Activated CD8-positive, alpha-beta T cell treated with anti-CD3 and anti-CD28 coated beads, Interleukin-2, amount 10 ng/mL, durations not matched to agents 7 days and 5 days (primary cell): ENCODE measurements around the gene TTK. TPM values are rescaled to one million over a fixed set of nuclear protein-coding genes. Genes with fewer than 3 reads are reported as not detected.
"Not testable (repeated sequence)": the region's sequence is repeated elsewhere in the genome, so short reads cannot be mapped to it uniquely, and the experiment has no call there.

Source experiments
- ATAC-seq: fragments of 150-1000 bp; cut with Tn5 transposase; one replicate; pipeline ENCODE4 v1.10.0; 2021; ENCODE audit warnings: moderate library complexity
- CTCF ChIA-PET: fragments of 350-600 bp; sonication (Branson Sonifier 250); formaldehyde crosslinking; loops from one replicate; lab custom pipeline; 2021; ENCODE audit warnings: antibody characterized with exemption; lab: Charles Lee
- POLR2A ChIA-PET: fragments of 350-600 bp; sonication (Branson Sonifier 250); formaldehyde crosslinking; loops from one replicate; lab custom pipeline; 2021; ENCODE audit warnings: antibody characterized with exemption; lab: Charles Lee
- DNase-seq: peaks from one replicate; pipeline ENCODE4 v3.0.0-alpha.2; 2020
- H3K27ac Mint-ChIP-seq: one replicate; pipeline ENCODE4 v1.8.0; 2021; ENCODE audit warnings: mild to moderate bottlenecking, mixed read lengths
- H3K27me3 Mint-ChIP-seq: one replicate; pipeline ENCODE4 v1.8.0; 2021; ENCODE audit warnings: low read depth, mixed read lengths
- H3K36me3 Mint-ChIP-seq: one replicate; pipeline ENCODE4 v1.8.0; 2021; ENCODE audit warnings: low read depth, mixed read lengths
- H3K4me1 Mint-ChIP-seq: one replicate; pipeline ENCODE4 v1.8.0; 2021; ENCODE audit warnings: low read depth, mixed read lengths
- H3K4me3 Mint-ChIP-seq: one replicate; pipeline ENCODE4 v1.8.0; 2021; ENCODE audit warnings: mild to moderate bottlenecking, mixed read lengths
- H3K9me3 Mint-ChIP-seq: one replicate; pipeline ENCODE4 v1.8.0; 2022; ENCODE audit warnings: mixed read lengths; ENCODE audit not compliant: insufficient read depth
- total RNA-seq, 2 experiments: library from RNA; stranded (reverse); gene quantifications; one replicate each; pipeline ENCODE4 v1.2.3, GENCODE V29; 2021

Gene TTK
- total RNA-seq, 2 experiments from 2014 or later: 40.9 to 47.8 TPM

DNA sequence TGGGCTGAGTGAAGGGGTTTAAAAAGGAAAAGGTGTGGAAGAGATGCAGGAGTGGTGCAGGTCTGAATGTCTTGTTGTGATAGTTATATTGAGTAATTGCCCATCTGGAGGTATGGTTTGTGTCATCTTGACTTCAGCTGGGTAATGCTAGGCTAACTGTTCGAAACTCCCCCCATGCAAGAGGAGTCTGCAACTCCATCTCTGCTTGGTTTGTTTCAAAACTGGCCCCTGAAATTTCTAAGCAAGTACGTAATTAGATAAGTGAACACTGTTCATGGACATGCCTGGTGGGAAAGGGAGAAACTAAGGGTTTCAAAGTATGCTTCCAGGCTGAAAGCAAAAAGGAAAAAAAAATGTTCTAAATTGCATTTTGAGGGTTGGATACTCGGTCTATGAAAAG is 17.1 kb downstream of the TTK start:
- no peak for ATAC-seq
- CTCF ChIA-PET: interaction anchor here (1.2 kb wide), 1 partner anchor 75 kb away, joined by 4 read pairs; no protein-coding TSS in a partner anchor

GRCh38 chr6:80022803-80023202 is 18.4 kb downstream of the TTK start:
- ATAC-seq: no peak
- no peaks in the 10 kb centered on the region for H3K9me3 Mint-ChIP-seq
- H3K27ac Mint-ChIP-seq: no peak overlapping the region
- H3K4me1 Mint-ChIP-seq: no peaks in the 10 kb centered on the region
- peaks cover 44% of the 10 kb centered on the region for H3K36me3 Mint-ChIP-seq
- ChIA-PET CTCF (no interaction called here), POLR2A (no interaction called here)
- H3K27me3 Mint-ChIP-seq: no peaks in the 10 kb centered on the region
- no peak overlapping the region for H3K4me3 Mint-ChIP-seq
- no peak for DNase-seq

More for the DNA sequence above, 17.1 kb downstream of the TTK start:
- Mint-ChIP-seq H3K27ac (no peak overlapping the region), H3K9me3 (no peaks in the 10 kb centered on the region), H3K4me3 (no peak overlapping the region), H3K27me3 (no peaks in the 10 kb centered on the region), H3K4me1 (no peaks in the 10 kb centered on the region), H3K36me3 (peaks cover 45% of the 10 kb centered on the region)
- POLR2A ChIA-PET: interaction anchor here (0.5 kb wide), 1 partner anchor 26 kb away, joined by 3 read pairs; no protein-coding TSS in a partner anchor
- DNase-seq: no peak

DNA sequence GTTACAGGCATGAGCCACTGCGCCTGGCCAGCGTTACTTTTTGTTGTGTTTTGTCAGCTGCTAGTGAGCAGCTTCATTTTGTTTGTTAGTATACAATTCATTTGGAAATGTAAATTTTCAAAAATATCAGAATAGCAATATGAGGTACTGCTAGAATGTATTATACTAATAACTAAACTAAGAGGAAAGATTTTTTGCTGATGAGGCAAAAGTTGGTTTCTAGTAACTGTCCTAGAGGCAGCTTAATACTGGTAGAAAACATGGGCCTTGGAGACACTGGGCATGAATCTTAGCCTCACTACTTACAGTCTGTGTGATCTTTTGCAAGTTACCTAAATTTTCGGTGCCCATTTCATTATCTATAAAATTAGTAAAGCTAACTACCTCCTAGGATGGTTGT is 24.1 kb downstream of the TTK start:
- DNase-seq (no peak), ATAC-seq (no peak)
- Mint-ChIP-seq H3K4me1 (no peaks in the 10 kb centered on the region), H3K9me3 (no peaks in the 10 kb centered on the region), H3K4me3 (no peak overlapping the region), H3K27ac (no peak overlapping the region), H3K36me3 (peaks cover 57% of the 10 kb centered on the region), H3K27me3 (no peaks in the 10 kb centered on the region)
- ChIA-PET POLR2A (interaction anchor here (1.1 kb wide), 1 partner anchor 24 kb away, joined by 3 read pairs; the partner anchor contains the start of gene TTK), CTCF (interaction anchor here (1.7 to 3.7 kb wide), 2 partner anchors 12 to 79 kb away, joined by 4 to 19 read pairs; no protein-coding TSS in a partner anchor)

GRCh38 chr6:80029470-80029869 is 25.0 kb downstream of the TTK start:
- no peak for DNase-seq
- no peak overlapping the region for H3K4me3 Mint-ChIP-seq
- no peak overlapping the region for H3K27ac Mint-ChIP-seq
- POLR2A ChIA-PET: no interaction called here
- CTCF ChIA-PET: interaction anchor here (0.8 to 3.7 kb wide), 2 partner anchors 9 to 80 kb away, joined by 3 to 19 read pairs; no protein-coding TSS in a partner anchor
- H3K36me3 Mint-ChIP-seq: peaks cover 55% of the 10 kb centered on the region
- H3K27me3 Mint-ChIP-seq: no peaks in the 10 kb centered on the region
- no peaks in the 10 kb centered on the region for H3K9me3 Mint-ChIP-seq
- no peak for ATAC-seq
- H3K4me1 Mint-ChIP-seq: no peaks in the 10 kb centered on the region

- H3K9me3 Mint-ChIP-seq, H3K27ac Mint-ChIP-seq, POLR2A ChIA-PET, ATAC-seq, DNase-seq, H3K4me3 Mint-ChIP-seq, H3K27me3 Mint-ChIP-seq, CTCF ChIA-PET, H3K4me1 Mint-ChIP-seq: not testable (repeated sequence)
- H3K36me3 Mint-ChIP-seq: peaks cover 58% of the 10 kb centered on the region
Measured at GRCh38 chr6:80048220-80048619, 43.8 kb downstream of the TTK start.

- no peaks in the 10 kb centered on the region for H3K9me3 Mint-ChIP-seq
- H3K36me3 Mint-ChIP-seq: no peaks in the 10 kb centered on the region
- H3K4me3 Mint-ChIP-seq: no peak overlapping the region
- H3K4me1 Mint-ChIP-seq: no peaks in the 10 kb centered on the region
- POLR2A ChIA-PET: no interaction called here
- no peaks in the 10 kb centered on the region for H3K27me3 Mint-ChIP-seq
- DNase-seq (no peak), ATAC-seq (no peak)
- CTCF ChIA-PET: no interaction called here
- H3K27ac Mint-ChIP-seq: no peak overlapping the region
Measured at GRCh38 chr6:80060774-80061173, 56.3 kb downstream of the TTK start.

DNA sequence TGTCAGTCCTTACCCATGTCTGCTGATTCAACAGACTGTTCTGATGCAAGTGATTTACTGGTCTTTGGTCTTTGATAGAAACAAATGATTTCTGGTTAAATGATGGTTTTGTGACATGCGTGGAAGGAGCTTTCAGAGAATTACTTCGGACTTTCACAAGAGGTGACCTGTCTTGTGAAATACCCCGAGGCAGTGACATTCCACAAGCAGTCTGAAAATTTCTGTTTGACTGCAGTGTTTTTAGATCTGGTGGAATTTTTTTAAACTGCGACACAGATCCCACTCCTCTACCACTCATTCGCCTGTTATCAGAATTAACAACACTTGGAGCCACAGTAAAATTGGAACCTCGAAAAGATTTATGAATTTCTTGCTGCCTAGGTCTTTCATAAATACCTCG is 63.7 kb downstream of the TTK start:
- CTCF ChIA-PET, H3K4me3 Mint-ChIP-seq, H3K27ac Mint-ChIP-seq, ATAC-seq, H3K4me1 Mint-ChIP-seq, H3K9me3 Mint-ChIP-seq, H3K36me3 Mint-ChIP-seq, DNase-seq, POLR2A ChIA-PET, H3K27me3 Mint-ChIP-seq: not testable (repeated sequence)

- not testable (repeated sequence) for H3K4me3 Mint-ChIP-seq
Measured at GRCh38 chr6:80070431-80070830, 66.0 kb downstream of the TTK start.

GRCh38 chr6:80077067-80077466 is 72.6 kb downstream of the TTK start:
- ATAC-seq: no peak
- CTCF ChIA-PET: no interaction called here

More at GRCh38 chr6:80070431-80070830, 66.0 kb downstream of the TTK start:
- H3K27me3 Mint-ChIP-seq, DNase-seq, ATAC-seq, CTCF ChIA-PET, H3K9me3 Mint-ChIP-seq, H3K36me3 Mint-ChIP-seq, H3K27ac Mint-ChIP-seq, H3K4me1 Mint-ChIP-seq, POLR2A ChIA-PET: not testable (repeated sequence)

DNA sequence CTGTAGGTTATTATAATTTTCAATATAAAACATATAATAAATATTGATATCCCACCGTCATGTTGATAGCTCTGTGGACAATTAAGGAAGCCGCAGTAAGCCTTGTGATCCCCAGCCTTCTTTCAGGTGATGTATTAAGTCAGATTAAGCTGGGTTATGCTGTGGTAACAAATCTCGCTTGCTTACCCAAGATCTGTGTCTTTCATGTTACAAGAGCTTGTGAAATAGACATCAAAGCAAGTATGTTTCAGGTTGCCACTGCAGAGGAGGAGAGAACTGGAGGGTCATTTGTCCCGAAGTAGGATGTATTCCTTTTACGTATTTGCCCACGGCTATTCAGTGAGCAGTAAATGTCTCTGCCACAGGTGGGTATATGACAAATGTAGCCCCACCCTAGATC is 84.2 kb downstream of the TTK start:
- DNase-seq (no peak), ATAC-seq (no peak)
- Mint-ChIP-seq H3K9me3 (no peaks in the 10 kb centered on the region), H3K27ac (no peak overlapping the region), H3K36me3 (no peaks in the 10 kb centered on the region), H3K4me3 (no peak overlapping the region), H3K4me1 (no peaks in the 10 kb centered on the region), H3K27me3 (peaks cover 20% of the 10 kb centered on the region)
- POLR2A ChIA-PET: no interaction called here
- CTCF ChIA-PET: interaction anchor here (8.4 kb wide), 1 partner anchor 139 kb away, joined by 81 read pairs; no protein-coding TSS in a partner anchor

More at GRCh38 chr6:80077067-80077466, 72.6 kb downstream of the TTK start:
- no peaks in the 10 kb centered on the region for H3K36me3 Mint-ChIP-seq
- H3K27ac Mint-ChIP-seq: no peak overlapping the region
- DNase-seq: no peak
- no peaks in the 10 kb centered on the region for H3K4me1 Mint-ChIP-seq
- H3K4me3 Mint-ChIP-seq: no peak overlapping the region
- peaks cover 3% of the 10 kb centered on the region for H3K27me3 Mint-ChIP-seq
- H3K9me3 Mint-ChIP-seq: peaks cover 3% of the 10 kb centered on the region
- POLR2A ChIA-PET: no interaction called here

DNA sequence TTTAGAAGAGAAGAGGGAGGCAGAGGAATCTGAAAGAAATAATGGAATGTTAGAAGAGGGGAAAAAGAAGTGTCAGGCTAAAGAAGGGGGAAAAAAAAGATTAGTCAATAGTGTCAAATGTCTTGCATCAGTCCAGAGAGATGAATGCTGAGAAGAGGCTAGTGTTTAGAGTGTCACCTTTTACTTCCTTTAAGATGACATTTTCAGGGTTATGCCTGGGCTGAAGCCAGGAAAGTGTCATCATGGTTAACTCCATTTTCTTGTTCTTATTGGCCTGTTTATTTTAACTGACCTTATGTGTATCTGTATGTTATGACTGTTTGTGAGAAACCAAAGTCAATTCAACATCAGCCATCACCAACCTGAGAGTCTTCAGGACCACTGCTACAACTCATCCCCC is 87.1 kb downstream of the TTK start:
- peaks cover 10% of the 10 kb centered on the region for H3K4me1 Mint-ChIP-seq
- ATAC-seq (no peak), DNase-seq (no peak)
- ChIA-PET CTCF (interaction anchor here (8.4 kb wide), 1 partner anchor 142 kb away, joined by 81 read pairs; no protein-coding TSS in a partner anchor), POLR2A (no interaction called here)
- no peak overlapping the region for H3K27ac Mint-ChIP-seq
- no peak overlapping the region for H3K4me3 Mint-ChIP-seq
- peaks cover 5% of the 10 kb centered on the region for H3K9me3 Mint-ChIP-seq
- peaks cover 20% of the 10 kb centered on the region for H3K27me3 Mint-ChIP-seq
- H3K36me3 Mint-ChIP-seq: peaks cover 3% of the 10 kb centered on the region
